WTC11 (cell line): ENCODE results near the gene ZNF428. TPM values are rescaled to one million over a fixed set of nuclear protein-coding genes. Genes with fewer than 3 reads are reported as not detected.

Source experiments
- ATAC-seq: fragments of 200-7000 bp; cut with Tn5 transposase; 2 replicates; pipeline ENCODE4 v1.10.0; 2021; ENCODE audit warnings: mild to moderate bottlenecking, moderate library complexity
- CTCF ChIA-PET: fragments of 300-600 bp; sonication (Branson Sonifier 250); formaldehyde crosslinking; loops from one replicate; lab custom pipeline; 2021; ENCODE audit warnings: antibody characterized with exemption; lab: Charles Lee
- POLR2A ChIA-PET: fragments of 350-600 bp; sonication (Branson Sonifier 250); formaldehyde crosslinking; loops from one replicate; lab custom pipeline; 2021; ENCODE audit warnings: antibody characterized with exemption; lab: Charles Lee
- DNase-seq: peaks from one replicate; pipeline ENCODE4 v3.0.0; 2021; ENCODE audit warnings: low spot score
- H3K27ac Mint-ChIP-seq: 2 replicates; pipeline ENCODE4 v1.8.0; 2021; ENCODE audit warnings: mixed read lengths
- H3K27me3 Mint-ChIP-seq: 2 replicates; pipeline ENCODE4 v1.8.0; 2021; ENCODE audit warnings: low read depth, mild to moderate bottlenecking, moderate library complexity, mixed read lengths
- H3K36me3 Mint-ChIP-seq: 2 replicates; pipeline ENCODE4 v1.8.0; 2021; ENCODE audit warnings: mixed read lengths
- H3K4me1 Mint-ChIP-seq: 2 replicates; pipeline ENCODE4 v1.8.0; 2022; ENCODE audit warnings: mixed read lengths
- H3K4me3 Mint-ChIP-seq: 2 replicates; pipeline ENCODE4 v1.8.0; 2021; ENCODE audit warnings: mild to moderate bottlenecking, moderate library complexity, mixed read lengths
- H3K9me3 Mint-ChIP-seq: 2 replicates; pipeline ENCODE4 v1.8.0; 2021; ENCODE audit warnings: mixed read lengths
- AR ChIP-seq: fragments of 250-450 bp; sonication (Bioruptor Pico); IDR thresholded peaks from 2 replicates; pipeline ENCODE4 v1.9.0; 2021; ENCODE audit warnings: mild to moderate bottlenecking
- ARID4B ChIP-seq: sonication (generic); formaldehyde crosslinking; IDR thresholded peaks from 2 replicates; pipeline ENCODE4 v1.8.0; 2023; ENCODE audit warnings: missing genetic modification reagents, mild to moderate bottlenecking, borderline replicate concordance
- ATF3 ChIP-seq: sonication (generic); formaldehyde crosslinking; conservative IDR thresholded peaks from 2 replicates; pipeline ENCODE4 v1.8.1; 2022; ENCODE audit warnings: mild to moderate bottlenecking, missing genetic modification reagents
- ATF6 ChIP-seq: sonication (generic); formaldehyde crosslinking; IDR thresholded peaks from 2 replicates; pipeline ENCODE4 v1.8.1; 2023; ENCODE audit warnings: mild to moderate bottlenecking, missing genetic modification reagents
- E2F1 ChIP-seq: sonication (generic); formaldehyde crosslinking; IDR thresholded peaks from 2 replicates; pipeline ENCODE4 v1.8.0; 2022; ENCODE audit warnings: mild to moderate bottlenecking, missing genetic modification reagents
- ESRRA ChIP-seq: sonication (generic); formaldehyde crosslinking; IDR thresholded peaks from 2 replicates; pipeline ENCODE4 v1.8.1; 2022; ENCODE audit warnings: mild to moderate bottlenecking, missing genetic modification reagents, borderline replicate concordance
- GRHL2 ChIP-seq: fragments of 250-450 bp; sonication (Bioruptor Pico); IDR thresholded peaks from 2 replicates; pipeline ENCODE4 v1.8.0; 2022; ENCODE audit warnings: mild to moderate bottlenecking, moderate library complexity; ENCODE audit not compliant: insufficient replicate concordance, severe bottlenecking
- HMGXB4 ChIP-seq: sonication (generic); formaldehyde crosslinking; IDR thresholded peaks from 2 replicates; pipeline ENCODE4 v1.8.1; 2023; ENCODE audit warnings: mild to moderate bottlenecking, moderate library complexity, missing genetic modification reagents
- MLX ChIP-seq: sonication (generic); formaldehyde crosslinking; IDR thresholded peaks from 2 replicates; pipeline ENCODE4 v1.8.1; 2023; ENCODE audit warnings: mild to moderate bottlenecking, missing genetic modification reagents, moderate library complexity
- NFE2L1 ChIP-seq: sonication (generic); formaldehyde crosslinking; IDR thresholded peaks from 2 replicates; pipeline ENCODE4 v1.8.1; 2023; ENCODE audit warnings: missing genetic modification reagents
- NR1H2 ChIP-seq: sonication (generic); formaldehyde crosslinking; IDR thresholded peaks from 2 replicates; pipeline ENCODE4 v1.9.0; 2021; ENCODE audit warnings: mild to moderate bottlenecking, moderate library complexity, missing genetic modification reagents
- RELA ChIP-seq: sonication (generic); formaldehyde crosslinking; IDR thresholded peaks from 2 replicates; pipeline ENCODE4 v1.8.1; 2022; ENCODE audit warnings: missing genetic modification reagents, mild to moderate bottlenecking, borderline replicate concordance
- RORB ChIP-seq: fragments of 250-450 bp; sonication (Bioruptor Pico); IDR thresholded peaks from 2 replicates; pipeline ENCODE4 v1.9.0; 2021; ENCODE audit warnings: mild to moderate bottlenecking
- SMAD4 ChIP-seq: sonication (generic); formaldehyde crosslinking; IDR thresholded peaks from 2 replicates; pipeline ENCODE4 v1.8.0; 2022; ENCODE audit warnings: mild to moderate bottlenecking, missing genetic modification reagents
- USF2 ChIP-seq: sonication (generic); formaldehyde crosslinking; IDR thresholded peaks from 2 replicates; pipeline ENCODE4 v1.8.1; 2023; ENCODE audit warnings: mild to moderate bottlenecking, missing genetic modification reagents, moderate library complexity
- ZNF138 ChIP-seq: sonication (generic); formaldehyde crosslinking; conservative IDR thresholded peaks from 2 replicates; pipeline ENCODE4 v1.8.1; 2022; ENCODE audit warnings: mild to moderate bottlenecking, moderate library complexity, missing genetic modification reagents
- ZNF396 ChIP-seq: fragments of 250-450 bp; sonication (Bioruptor Pico); IDR thresholded peaks from 2 replicates; pipeline ENCODE4 v1.8.0; 2021; ENCODE audit warnings: mild to moderate bottlenecking, moderate library complexity, borderline replicate concordance
- ZNF425 ChIP-seq: fragments of 250-450 bp; sonication (Bioruptor Pico); conservative IDR thresholded peaks from 2 replicates; pipeline ENCODE4 v1.9.0; 2021; ENCODE audit warnings: mild to moderate bottlenecking
- total RNA-seq: library from RNA; stranded (reverse); gene quantifications from 3 replicates; pipeline ENCODE4 v1.2.3, GENCODE V29; 2021

The ZNF428 gene
- total RNA-seq, 1 experiment from 2014 or later: 20.1 TPM

- DNase-seq (no peak), ATAC-seq (no peak)
- CTCF ChIA-PET: interaction anchor here (0.7 to 2.5 kb wide), 20 partner anchors 8 to 205 kb away, joined by 3 to 22 read pairs (median 4); partner anchors contain the start of genes IRGQ, ZNF575 and ZNF576
- TF ChIP-seq E2F1 (no peak), ZNF425 (CRISPR knock-in tag) (no peak), GRHL2 (CRISPR knock-in tag) (no peak), SMAD4 (CRISPR knock-in tag) (no peak), ATF6 (no peak), RORB (no peak), AR (CRISPR knock-in tag) (no peak), ARID4B (CRISPR knock-in tag) (no peak), RELA (no peak), ZNF138 (CRISPR knock-in tag) (no peak), HMGXB4 (CRISPR knock-in tag) (no peak), ESRRA (no peak), NFE2L1 (CRISPR knock-in tag) (no peak), MLX (no peak), USF2 (CRISPR knock-in tag) (no peak), ZNF396 (CRISPR knock-in tag) (no peak), ATF3 (CRISPR knock-in tag) (no peak), NR1H2 (CRISPR knock-in tag) (no peak)
- H3K4me1 Mint-ChIP-seq: peaks cover 2% of the 10 kb centered on the region; the same call in 1 of the 2 replicates
- peaks cover 2% of the 10 kb centered on the region; the same call in 1 of the 2 replicates for H3K27me3 Mint-ChIP-seq
- H3K4me3 Mint-ChIP-seq: no peak overlapping the region
- H3K9me3 Mint-ChIP-seq: peaks cover 7% of the 10 kb centered on the region
- POLR2A ChIA-PET: interaction anchor here (0.7 kb wide), 1 partner anchor 16 kb away, joined by 3 read pairs; no protein-coding TSS in a partner anchor
- peaks cover 42% of the 10 kb centered on the region for H3K36me3 Mint-ChIP-seq
- no peak overlapping the region for H3K27ac Mint-ChIP-seq
Measured at GRCh38 chr19:43652546-43652874, 33.1 kb upstream of the ZNF428 start.
